CD14-positive monocyte (primary cell): ENCODE results near the gene EEF1A1. TPM values are rescaled to one million over a fixed set of nuclear protein-coding genes. Genes with fewer than 3 reads are reported as not detected.

ENCODE experiments used
- DNase-seq, 3 donors: peaks; one replicate each; pipeline ENCODE4 v3.0.0-alpha.2; 2011 to 2022
- H2AFZ ChIP-seq: 2 replicates; pipeline ENCODE4 v1.6.0; 2012; ENCODE audit warnings: mild to moderate bottlenecking, low read depth, low read length, inconsistent platforms; ENCODE audit not compliant: insufficient read depth, poor library complexity, severe bottlenecking
- H3K27ac ChIP-seq, 2 donors: 1 replicate in 1 of 2; 2 replicates in 1 of 2; pipeline ENCODE4 v1.5.1; 2012 to 2013; ENCODE audit warnings: low read length in 2 of 2, control low read depth in 1 of 2, inconsistent platforms in 1 of 2, low read depth in 1 of 2, mild to moderate bottlenecking in 1 of 2
- H3K27me3 ChIP-seq, 2 donors: one replicate each; pipeline versions ENCODE4 v1.6.0 to v1.6.1; 2011 to 2013; ENCODE audit warnings: low read length in 2 of 2; ENCODE audit not compliant: control insufficient read depth in 2 of 2, insufficient read depth in 2 of 2
- H3K36me3 ChIP-seq, 2 donors: replicated peaks in 1 of 2; 1 replicate in 1 of 2; 2 replicates in 1 of 2; pipeline versions ENCODE4 v1.5.1 to v1.6.1; 2012 to 2013; ENCODE audit warnings: low read length in 2 of 2, control low read depth in 1 of 2, inconsistent platforms in 1 of 2, mild to moderate bottlenecking in 1 of 2; ENCODE audit not compliant: insufficient read depth in 2 of 2, control insufficient read depth in 1 of 2
- H3K4me1 ChIP-seq, 2 donors: 1 replicate in 1 of 2; 2 replicates in 1 of 2; pipeline versions ENCODE4 v1.5.1 to v1.6.1; 2012 to 2013; ENCODE audit warnings: low read length in 2 of 2, control low read depth in 1 of 2, inconsistent platforms in 1 of 2, mild to moderate bottlenecking in 1 of 2, moderate library complexity in 1 of 2; ENCODE audit not compliant: insufficient read depth in 2 of 2, control insufficient read depth in 1 of 2
- H3K4me2 ChIP-seq: replicated peaks from 2 replicates; pipeline ENCODE3; 2012; ENCODE audit warnings: low read length, moderate library complexity, mild to moderate bottlenecking; ENCODE audit not compliant: poor library complexity, severe bottlenecking; ENCODE audit errors: extremely low read depth
- H3K4me3 ChIP-seq, 3 experiments: fragments of 200-600 bp in 1 of 3; sonication (generic) in 1 of 3; replicated peaks in 1 of 3; 1 replicate in 2 of 3; 2 replicates in 1 of 3; pipeline ENCODE4 v1.5.1; 2011 to 2013; ENCODE audit warnings: low read length in 3 of 3, mild to moderate bottlenecking in 3 of 3, control low read depth in 2 of 3, low read depth in 2 of 3, inconsistent platforms in 1 of 3, moderate library complexity in 1 of 3
- H3K79me2 ChIP-seq: 2 replicates; pipeline ENCODE4 v1.6.0; 2012; ENCODE audit warnings: mild to moderate bottlenecking, control low read depth, inconsistent platforms, low read length, moderate library complexity; ENCODE audit not compliant: insufficient read depth
- H3K9ac ChIP-seq: 2 replicates; pipeline ENCODE4 v1.6.0; 2017; ENCODE audit warnings: low read length, mild to moderate bottlenecking; ENCODE audit not compliant: insufficient read depth, poor library complexity, severe bottlenecking
- H3K9me3 ChIP-seq, 2 donors: replicated peaks in 1 of 2; 1 replicate in 1 of 2; 2 replicates in 1 of 2; pipeline versions ENCODE4 v1.5.1 to v1.6.1; 2012 to 2013; ENCODE audit warnings: low read length in 2 of 2, control low read depth in 1 of 2; ENCODE audit not compliant: control insufficient read depth in 1 of 2, insufficient read depth in 1 of 2
- H4K20me1 ChIP-seq: 2 replicates; pipeline ENCODE4 v1.6.0; 2012; ENCODE audit warnings: mild to moderate bottlenecking, low read length, control low read depth, moderate library complexity; ENCODE audit not compliant: insufficient read depth
- H3K27ac Mint-ChIP-seq, 7 donors: one replicate each; pipeline ENCODE4 v1.8.0; 2020; ENCODE audit warnings: mild to moderate bottlenecking in 7 of 7, mixed read lengths in 7 of 7, moderate library complexity in 6 of 7, inconsistent platforms in 2 of 7
- H3K27me3 Mint-ChIP-seq, 3 donors: one replicate each; pipeline ENCODE4 v1.8.0; 2021 to 2022; ENCODE audit warnings: low read depth in 3 of 3, mild to moderate bottlenecking in 3 of 3, mixed read lengths in 3 of 3, moderate library complexity in 3 of 3, inconsistent platforms in 1 of 3
- H3K36me3 Mint-ChIP-seq, 2 donors: one replicate each; pipeline ENCODE4 v1.8.0; 2020; ENCODE audit warnings: mixed read lengths in 2 of 2, inconsistent platforms in 1 of 2, mild to moderate bottlenecking in 1 of 2
- H3K4me1 Mint-ChIP-seq: one replicate; pipeline ENCODE4 v1.8.0; 2020; ENCODE audit warnings: mild to moderate bottlenecking, mixed read lengths
- H3K4me3 Mint-ChIP-seq, 2 donors: one replicate each; pipeline ENCODE4 v1.8.0; 2020; ENCODE audit warnings: mild to moderate bottlenecking in 2 of 2, mixed read lengths in 2 of 2, moderate library complexity in 1 of 2
- H3K9me3 Mint-ChIP-seq, 7 donors: one replicate each; pipeline ENCODE4 v1.8.0; 2020 to 2022; ENCODE audit warnings: mixed read lengths in 7 of 7, mild to moderate bottlenecking in 6 of 7, moderate library complexity in 6 of 7, inconsistent platforms in 2 of 7
- WGBS: methylation state at CpG from one replicate; pipeline ENCODE4 v1.1.5; 2013; ENCODE audit warnings: missing lambda C conversion rate; ENCODE audit not compliant: insufficient coverage; 5-methylcytosine and 5-hydroxymethylcytosine counted together
- intact Hi-C, 2 donors: fragments of 100-400 bp; cut with micrococcal nuclease; formaldehyde crosslinking; loops; one replicate each; pipeline versions ENCODE4 v1.15.0 to v1.15.1; 2023
- polyA plus RNA-seq, 3 donors: library from polyadenylated mRNA; depleted of rRNA in 1 of 3; unstranded in 2 of 3; stranded (reverse) in 1 of 3; fragments of 300-500 nt in 2 of 3; fragments of >200 nt in 1 of 3; fragmentation: Illumina TruSeq in 2 of 3; gene quantifications; 1 replicate in 2 of 3; 2 replicates in 1 of 3; pipeline ENCODE4 v1.2.3, GENCODE V29; 2012 to 2021
- TF ChIP-seq, protein P1 (sequence below): fragments of 200-600 bp; IDR thresholded peaks from one replicate; pipeline ENCODE4 v1.8.0; 2022; ENCODE audit warnings: antibody characterized with exemption, mild to moderate bottlenecking

The EEF1A1 gene
- polyA plus RNA-seq, 3 donors, result 5,292 to 7,368 (median 5,586) TPM

DNA sequence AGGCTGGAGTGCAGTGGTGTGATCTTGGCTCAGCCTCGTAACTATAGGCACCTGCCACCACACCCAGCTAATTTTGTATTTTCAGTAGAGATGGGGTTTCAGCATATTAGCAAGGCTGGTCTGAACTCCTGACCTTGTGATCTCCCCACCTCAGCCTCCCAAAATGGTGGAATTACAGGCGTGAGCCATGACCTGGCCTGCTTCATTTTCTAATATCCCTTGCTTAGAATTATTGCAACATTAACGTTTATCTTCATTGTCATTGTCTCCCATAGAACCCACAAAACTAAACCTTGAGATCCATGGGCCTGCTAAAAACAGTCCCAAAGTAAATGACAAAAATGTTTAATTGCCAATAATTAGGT lies 6.1 kb downstream of the EEF1A1 start:
- Histone ChIP-seq H3K36me3 (peaks cover 48 to 56% of the 10 kb centered on the region in 2 donors), H3K9me3 (no peaks in the 10 kb centered on the region), H3K27ac (peak overlapping the region; percentile 34 to 44), H3K79me2 (peaks cover 38% of the 10 kb centered on the region), H3K4me1 (peaks cover 50 to 60% of the 10 kb centered on the region in 2 donors), H3K27me3 (no peaks in the 10 kb centered on the region), H3K4me2 (no peak overlapping the region), H4K20me1 (peaks cover 74% of the 10 kb centered on the region), H2AFZ (no peak overlapping the region), H3K9ac (no peak overlapping the region), H3K4me3 (no peak overlapping the region)
- H3K36me3 Mint-ChIP-seq, result peaks cover 49 to 62% of the 10 kb centered on the region in 2 donors
- H3K4me3 Mint-ChIP-seq, result no peak overlapping the region
- H3K27me3 Mint-ChIP-seq, result peaks cover 0 to 1% (median 0%) of the 10 kb centered on the region in 3 donors
- H3K9me3 Mint-ChIP-seq, result no peaks in the 10 kb centered on the region
- DNase-seq, result no peak
- WGBS, result no CpG with 5 or more reads among the region's 3 CpGs
- H3K4me1 Mint-ChIP-seq, result peaks cover 55% of the 10 kb centered on the region
- H3K27ac Mint-ChIP-seq, result peak overlapping the region; percentile 15 to 89 (median 85)
- TF ChIP-seq, protein P1, sequence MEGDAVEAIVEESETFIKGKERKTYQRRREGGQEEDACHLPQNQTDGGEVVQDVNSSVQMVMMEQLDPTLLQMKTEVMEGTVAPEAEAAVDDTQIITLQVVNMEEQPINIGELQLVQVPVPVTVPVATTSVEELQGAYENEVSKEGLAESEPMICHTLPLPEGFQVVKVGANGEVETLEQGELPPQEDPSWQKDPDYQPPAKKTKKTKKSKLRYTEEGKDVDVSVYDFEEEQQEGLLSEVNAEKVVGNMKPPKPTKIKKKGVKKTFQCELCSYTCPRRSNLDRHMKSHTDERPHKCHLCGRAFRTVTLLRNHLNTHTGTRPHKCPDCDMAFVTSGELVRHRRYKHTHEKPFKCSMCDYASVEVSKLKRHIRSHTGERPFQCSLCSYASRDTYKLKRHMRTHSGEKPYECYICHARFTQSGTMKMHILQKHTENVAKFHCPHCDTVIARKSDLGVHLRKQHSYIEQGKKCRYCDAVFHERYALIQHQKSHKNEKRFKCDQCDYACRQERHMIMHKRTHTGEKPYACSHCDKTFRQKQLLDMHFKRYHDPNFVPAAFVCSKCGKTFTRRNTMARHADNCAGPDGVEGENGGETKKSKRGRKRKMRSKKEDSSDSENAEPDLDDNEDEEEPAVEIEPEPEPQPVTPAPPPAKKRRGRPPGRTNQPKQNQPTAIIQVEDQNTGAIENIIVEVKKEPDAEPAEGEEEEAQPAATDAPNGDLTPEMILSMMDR, result no peak
- intact Hi-C loops, result loop anchor here (2.0 to 10.0 kb wide), 4 partner anchors 50 to 98 kb away; partner anchors contain the start of gene MTO1 (in 2 of the 2)

DNA sequence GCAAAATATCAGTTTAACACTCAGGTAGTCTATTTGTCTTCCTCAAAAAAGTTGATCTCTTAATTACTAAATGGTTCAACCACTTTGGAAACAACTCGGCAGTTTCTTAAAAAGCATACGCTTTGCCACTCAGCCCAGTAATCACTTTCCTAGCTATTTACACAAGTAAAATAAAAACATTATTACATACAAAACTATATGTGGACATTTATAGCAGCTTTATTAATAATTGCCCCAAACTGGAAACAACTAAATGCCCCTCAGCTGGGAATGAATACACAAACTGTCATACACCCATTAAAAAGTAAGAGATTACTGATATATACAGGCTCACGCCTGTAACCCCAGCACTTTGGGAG lies 7.4 kb downstream of the EEF1A1 start:
- Histone ChIP-seq H3K79me2 (peaks cover 26% of the 10 kb centered on the region), H3K27me3 (no peaks in the 10 kb centered on the region), H3K9ac (no peak overlapping the region), H2AFZ (no peak overlapping the region), H3K4me3 (no peak overlapping the region), H3K9me3 (no peaks in the 10 kb centered on the region), H4K20me1 (peaks cover 62% of the 10 kb centered on the region), H3K36me3 (peaks cover 36 to 43% of the 10 kb centered on the region in 2 donors), H3K4me2 (no peak overlapping the region), H3K27ac (peak overlapping the region in 1 of 2 donors; percentile 27), H3K4me1 (peaks cover 39 to 47% of the 10 kb centered on the region in 2 donors)
- Mint-ChIP-seq H3K4me3 (no peak overlapping the region), H3K36me3 (peaks cover 37 to 52% of the 10 kb centered on the region in 2 donors), H3K27me3 (peaks cover 0 to 1% (median 0%) of the 10 kb centered on the region in 3 donors), H3K4me1 (peaks cover 44% of the 10 kb centered on the region), H3K9me3 (no peaks in the 10 kb centered on the region), H3K27ac (peak overlapping the region in 5 of 7 donors; percentile 8 to 69 (median 30))
- TF ChIP-seq, protein P1, result no peak
- intact Hi-C loops, result loop anchor here (5.0 to 10.0 kb wide), 2 partner anchors 49 to 51 kb away; partner anchors contain the start of gene MTO1 (in 2 of the 2)
- no peak for DNase-seq
- WGBS, result no CpG with 5 or more reads among the region's 3 CpGs
